GM18498 (cell line): ENCODE results near the gene TNF.

Source experiments
- ATAC-seq: cut with Tn5 transposase; IDR thresholded peaks from one replicate; pipeline ENCODE4 v1.9.1; 2021; ENCODE audit warnings: mild to moderate bottlenecking, moderate library complexity; ENCODE audit not compliant: unreplicated experiment

The TNF gene

GRCh38 chr6:31622684-31623091 lies 47.3 kb downstream of the TNF start:
- no peak for ATAC-seq

GRCh38 chr6:31624070-31624469 lies 48.7 kb downstream of the TNF start:
- no peak for ATAC-seq

- no peak for ATAC-seq
These were observed 51.6 kb downstream of the TNF start for GRCh38 chr6:31626952-31627351.

GRCh38 chr6:31627690-31628287 lies 52.4 kb downstream of the TNF start:
- ATAC-seq, result no peak
